ENCODE data around the gene EFCAB12. TPM values are rescaled to one million over a fixed set of nuclear protein-coding genes. Genes with fewer than 3 reads are reported as not detected.

Gene EFCAB12
- total and polyA plus RNA-seq, 2 of the 8 experiments (the other 6 are each of a cell fraction or from before 2014, with no cell fraction given) = 0.60 to 0.99 TPM

GRCh38 chr3:129462361-129462968 is 34.0 kb upstream of the EFCAB12 start:
- Histone ChIP-seq H3K27me3 (replicated peaks in 1 of 4; ENCODE audit: control insufficient read depth in 3 of 4, extremely low read depth in 1 of 4, insufficient read depth in 3 of 4, low read length in 3 of 4) (no peaks in the 10 kb centered on the region), H3K36me3 (ENCODE audit: control insufficient read depth in 2 of 4, insufficient read depth in 4 of 4, low read length in 3 of 4) (peaks cover 0 to 24% (median under 1%) of the 10 kb centered on the region in 4 experiments; a peak in 5 of 8 replicates), H2AK5ac (ENCODE audit: low read depth, low read length) (no peak overlapping the region), H4K5ac (ENCODE audit: insufficient read length, low read depth, low read length) (no peak overlapping the region), H3K18ac (ENCODE audit: extremely low read depth, low read length) (no peak overlapping the region), H2BK120ac (replicated peaks; ENCODE audit: low read depth, low read length) (no peak overlapping the region), H3K27ac (ENCODE audit: low read depth, low read length) (no peak overlapping the region), H3K4me3 (ENCODE audit: extremely low read depth in 1 of 4, insufficient read depth in 2 of 4, low read depth in 3 of 4, low read length in 4 of 4) (no peak overlapping the region), H3K14ac (ENCODE audit: insufficient read length) (no peak overlapping the region), H3K79me2 (ENCODE audit: control insufficient read depth in 1 of 2, insufficient read depth in 2 of 2, low read length in 2 of 2) (no peaks in the 10 kb centered on the region), H3K56ac (replicated peaks; ENCODE audit: insufficient read length, low read depth, low read length) (no peak overlapping the region), H2BK12ac (ENCODE audit: low read depth, low read length) (no peak overlapping the region), H3K9ac (replicated peaks in 1 of 4; ENCODE audit: extremely low read depth in 1 of 4, low read depth in 3 of 4, low read length in 3 of 4) (no peak overlapping the region), H3K4me2 (ENCODE audit: insufficient read depth in 1 of 2, low read depth in 2 of 2, low read length in 2 of 2) (no peak overlapping the region), H3K4me1 (replicated peaks in 1 of 4; ENCODE audit: control insufficient read depth in 3 of 4, insufficient read depth in 4 of 4, low read length in 3 of 4) (no peaks in the 10 kb centered on the region), H2AFZ (ENCODE audit: low read length) (no peak overlapping the region), H3K79me1 (ENCODE audit: low read depth, low read length) (no peaks in the 10 kb centered on the region), H2BK5ac (ENCODE audit: low read depth, low read length) (no peak overlapping the region), H3K23ac (ENCODE audit: insufficient read length) (no peak overlapping the region), H4K8ac (ENCODE audit: extremely low read depth, insufficient read depth, low read length) (no peak overlapping the region), H3K23me2 (ENCODE audit: low read depth, low read length) (peaks cover 2% of the 10 kb centered on the region; the same call in 1 of the 2 replicates), H3K9me3 (ENCODE audit: insufficient read depth in 2 of 2, low read depth in 1 of 2, low read length in 1 of 2) (no peaks in the 10 kb centered on the region), H4K91ac (replicated peaks; ENCODE audit: insufficient read length, low read length) (no peak overlapping the region), H4K20me1 (replicated peaks in 1 of 2; ENCODE audit: control insufficient read depth in 1 of 2, insufficient read depth in 2 of 2, low read length in 2 of 2) (no peaks in the 10 kb centered on the region), H2BK15ac (ENCODE audit: low read length) (no peak overlapping the region), H2BK20ac (ENCODE audit: low read length) (no peak overlapping the region), H3K4ac (replicated peaks; ENCODE audit: insufficient read length, low read depth, low read length) (no peak overlapping the region)
- ChIA-PET CTCF (ENCODE audit: partially characterized antibody) (interaction anchor here (1.4 kb wide), 1 partner anchor 18 kb away, joined by 4 read pairs; no protein-coding TSS in a partner anchor), POLR2A (ENCODE audit: partially characterized antibody) (no interaction called here)
- 87% methylated on average over 3 of the region's 3 CpGs; no CpG with 5 or more reads in 1 of the 2 experiments for WGBS, 2 experiments (ENCODE audit: extremely low coverage in 1 of 2, insufficient coverage in 1 of 2, insufficient read length in 1 of 2, insufficient replicate concordance in 2 of 2, low coverage in 1 of 2, low lambda C conversion rate in 2 of 2, missing lambda C conversion rate in 1 of 2)
- DNase-seq (ENCODE audit: low read depth in 1 of 2, low spot score in 2 of 2) (no peak), FAIRE-seq (no peak)
- TF ChIP-seq BCL11A (IDR thresholded peaks at IDR 0.05; ENCODE audit: low read depth in 2 of 2, low read length in 2 of 2) = no peak
- TF ChIP-seq HDAC6 (IDR thresholded peaks at IDR 0.05; ENCODE audit: low read depth, low read length) = no peak
- TF ChIP-seq KDM5A (IDR thresholded peaks at IDR 0.05; ENCODE audit: low read length) = no peak
- no peak for TF ChIP-seq POLR2A (IDR thresholded peaks at IDR 0.05; ENCODE audit: control extremely low read depth in 1 of 2, low read depth in 2 of 2, low read length in 2 of 2)
- no peak for TF ChIP-seq SRF (IDR thresholded peaks at IDR 0.05; ENCODE audit: low read depth, low read length)
- TF ChIP-seq EP300 (IDR thresholded peaks at IDR 0.05; ENCODE audit: borderline replicate concordance in 1 of 2, low read depth in 2 of 2, low read length in 2 of 2) = no peak
- no peak for TF ChIP-seq SIRT6 (IDR thresholded peaks at IDR 0.05; ENCODE audit: low read length)
- TF ChIP-seq GABPA (IDR thresholded peaks at IDR 0.05; ENCODE audit: borderline replicate concordance, insufficient read depth, low read length) = no peak
- no peak for TF ChIP-seq CBX8 (IDR thresholded peaks at IDR 0.05; ENCODE audit: borderline replicate concordance, low read depth, low read length)
- TF ChIP-seq EZH2 (IDR thresholded peaks at IDR 0.05; ENCODE audit: low read depth, low read length, severe bottlenecking) = no peak
- no peak for TF ChIP-seq POLR2AphosphoS5 (IDR thresholded peaks at IDR 0.05; ENCODE audit: low read depth, low read length)
- no peak for TF ChIP-seq USF2 (IDR thresholded peaks at IDR 0.05; ENCODE audit: low read length)
- TF ChIP-seq NRF1 (IDR thresholded peaks at IDR 0.05; ENCODE audit: low read depth, low read length) = no peak

Data from H1 (cell line).